Neuron (in vitro differentiated cells): ENCODE data around the gene IGDCC3.

ENCODE experiments used
- H2AFZ ChIP-seq: one replicate; pipeline ENCODE4 v1.6.1; 2013; ENCODE audit warnings: low read depth, mild to moderate bottlenecking, inconsistent platforms, low read length, moderate library complexity
- H3K27me3 ChIP-seq: one replicate; pipeline ENCODE4 v1.6.1; 2013; ENCODE audit warnings: low read length; ENCODE audit not compliant: insufficient read depth
- H3K36me3 ChIP-seq: one replicate; pipeline ENCODE4 v1.6.1; 2013; ENCODE audit warnings: low read length; ENCODE audit not compliant: insufficient read depth
- H3K4me1 ChIP-seq: one replicate; pipeline ENCODE4 v1.6.1; 2013; ENCODE audit warnings: low read length; ENCODE audit not compliant: insufficient read depth
- H3K4me3 ChIP-seq: 2 replicates; pipeline ENCODE4 v1.5.1; 2013; ENCODE audit warnings: mild to moderate bottlenecking, low read length, moderate library complexity
- H3K9me3 ChIP-seq: one replicate; pipeline ENCODE4 v1.6.1; 2013; ENCODE audit warnings: low read length

The IGDCC3 gene

GRCh38 chr15:65328506-65329287, 49.1 kb downstream of the IGDCC3 start:
- Histone ChIP-seq H3K9me3 (no peaks in the 10 kb centered on the region), H3K27me3 (no peaks in the 10 kb centered on the region), H3K4me1 (peaks cover 12% of the 10 kb centered on the region), H2AFZ (no peak overlapping the region), H3K4me3 (no peak overlapping the region), H3K36me3 (peaks cover 65% of the 10 kb centered on the region)

GRCh38 chr15:65327651-65328393, 50.0 kb downstream of the IGDCC3 start:
- no peaks in the 10 kb centered on the region for H3K9me3 ChIP-seq
- H3K4me3 ChIP-seq: no peak overlapping the region

GRCh38 chr15:65326818-65327217, 51.0 kb downstream of the IGDCC3 start:
- H3K4me3 ChIP-seq: no peak overlapping the region
- peaks cover 4% of the 10 kb centered on the region for H3K4me1 ChIP-seq
- no peak overlapping the region for H2AFZ ChIP-seq
- peaks cover 51% of the 10 kb centered on the region for H3K36me3 ChIP-seq
- no peaks in the 10 kb centered on the region for H3K9me3 ChIP-seq
- no peaks in the 10 kb centered on the region for H3K27me3 ChIP-seq

More at GRCh38 chr15:65327651-65328393, 50.0 kb downstream of the IGDCC3 start:
- Histone ChIP-seq H3K4me1 (peaks cover 8% of the 10 kb centered on the region), H3K36me3 (peaks cover 57% of the 10 kb centered on the region), H2AFZ (no peak overlapping the region), H3K27me3 (no peaks in the 10 kb centered on the region)

GRCh38 chr15:65326117-65326526, 51.7 kb downstream of the IGDCC3 start:
- H3K4me1 ChIP-seq: peaks cover 4% of the 10 kb centered on the region
- H3K36me3 ChIP-seq: peaks cover 44% of the 10 kb centered on the region
- no peak overlapping the region for H2AFZ ChIP-seq
- H3K27me3 ChIP-seq: no peaks in the 10 kb centered on the region
- H3K9me3 ChIP-seq: no peaks in the 10 kb centered on the region
- H3K4me3 ChIP-seq: no peak overlapping the region

GRCh38 chr15:65323071-65323511, 54.7 kb downstream of the IGDCC3 start:
- Histone ChIP-seq H3K9me3 (no peaks in the 10 kb centered on the region), H3K4me3 (no peak overlapping the region), H3K27me3 (no peaks in the 10 kb centered on the region), H3K36me3 (peaks cover 13% of the 10 kb centered on the region), H3K4me1 (peaks cover 4% of the 10 kb centered on the region), H2AFZ (no peak overlapping the region)

- no peaks in the 10 kb centered on the region for H3K9me3 ChIP-seq
- H2AFZ ChIP-seq: no peak overlapping the region
- H3K36me3 ChIP-seq: no peaks in the 10 kb centered on the region
- no peaks in the 10 kb centered on the region for H3K27me3 ChIP-seq
- peaks cover 4% of the 10 kb centered on the region for H3K4me1 ChIP-seq
- no peak overlapping the region for H3K4me3 ChIP-seq
Observed at GRCh38 chr15:65318870-65319356, 58.9 kb downstream of the IGDCC3 start.

GRCh38 chr15:65312400-65312916, 65.3 kb downstream of the IGDCC3 start:
- Histone ChIP-seq H3K9me3 (no peaks in the 10 kb centered on the region), H3K36me3 (no peaks in the 10 kb centered on the region), H3K4me3 (no peak overlapping the region), H3K4me1 (peaks cover 12% of the 10 kb centered on the region), H3K27me3 (no peaks in the 10 kb centered on the region), H2AFZ (no peak overlapping the region)

- H3K4me1 ChIP-seq: peaks cover 12% of the 10 kb centered on the region
- H3K36me3 ChIP-seq: no peaks in the 10 kb centered on the region
- H3K4me3 ChIP-seq: no peak overlapping the region
- no peak overlapping the region for H2AFZ ChIP-seq
- H3K9me3 ChIP-seq: no peaks in the 10 kb centered on the region
- H3K27me3 ChIP-seq: no peaks in the 10 kb centered on the region
Observed at GRCh38 chr15:65311760-65312159, 66.0 kb downstream of the IGDCC3 start.

GRCh38 chr15:65310431-65311137, 67.2 kb downstream of the IGDCC3 start:
- H3K9me3 ChIP-seq: no peaks in the 10 kb centered on the region
- H3K4me1 ChIP-seq: peaks cover 12% of the 10 kb centered on the region
- no peak overlapping the region for H2AFZ ChIP-seq
- no peaks in the 10 kb centered on the region for H3K36me3 ChIP-seq
- no peak overlapping the region for H3K4me3 ChIP-seq
- no peaks in the 10 kb centered on the region for H3K27me3 ChIP-seq

GRCh38 chr15:65309882-65310418, 67.9 kb downstream of the IGDCC3 start:
- Histone ChIP-seq H2AFZ (no peak overlapping the region), H3K9me3 (no peaks in the 10 kb centered on the region), H3K4me1 (peaks cover 12% of the 10 kb centered on the region), H3K4me3 (no peak overlapping the region), H3K36me3 (no peaks in the 10 kb centered on the region), H3K27me3 (no peaks in the 10 kb centered on the region)

- no peak overlapping the region for H2AFZ ChIP-seq
- H3K4me3 ChIP-seq: no peak overlapping the region
- H3K27me3 ChIP-seq: no peaks in the 10 kb centered on the region
- no peaks in the 10 kb centered on the region for H3K36me3 ChIP-seq
- no peaks in the 10 kb centered on the region for H3K9me3 ChIP-seq
- H3K4me1 ChIP-seq: peaks cover 18% of the 10 kb centered on the region
Observed at GRCh38 chr15:65307978-65308377, 69.8 kb downstream of the IGDCC3 start.

- Histone ChIP-seq H2AFZ (no peak overlapping the region), H3K36me3 (no peaks in the 10 kb centered on the region), H3K4me3 (no peak overlapping the region), H3K9me3 (no peaks in the 10 kb centered on the region), H3K4me1 (peaks cover 6% of the 10 kb centered on the region), H3K27me3 (no peaks in the 10 kb centered on the region)
Observed at GRCh38 chr15:65306551-65306950, 71.3 kb downstream of the IGDCC3 start.
